ENCODE results near the gene DBH.

DBH gene

DNA sequence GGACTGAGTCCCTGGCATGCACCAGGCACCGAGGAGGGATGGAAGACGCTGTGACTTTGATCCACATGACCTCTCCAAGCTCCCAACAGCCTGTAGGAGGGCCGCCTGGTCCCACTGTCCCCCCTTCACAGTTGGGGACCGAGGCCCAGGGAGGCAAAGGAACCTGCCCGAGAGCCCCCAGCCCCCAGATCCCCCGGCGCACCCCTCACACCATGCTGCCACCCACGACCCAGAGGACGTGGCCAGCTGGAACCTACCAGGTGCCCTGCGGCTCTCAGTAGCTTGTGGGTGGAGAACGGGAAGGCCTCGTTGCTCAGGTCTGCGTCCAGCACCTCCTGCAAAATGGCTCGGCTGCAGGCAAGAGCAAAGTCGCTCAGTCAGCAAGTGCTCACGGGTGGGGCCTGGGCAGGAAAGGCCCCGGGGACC, 48.8 kb downstream of the DBH start:
- DNase-seq: no peak

DNA sequence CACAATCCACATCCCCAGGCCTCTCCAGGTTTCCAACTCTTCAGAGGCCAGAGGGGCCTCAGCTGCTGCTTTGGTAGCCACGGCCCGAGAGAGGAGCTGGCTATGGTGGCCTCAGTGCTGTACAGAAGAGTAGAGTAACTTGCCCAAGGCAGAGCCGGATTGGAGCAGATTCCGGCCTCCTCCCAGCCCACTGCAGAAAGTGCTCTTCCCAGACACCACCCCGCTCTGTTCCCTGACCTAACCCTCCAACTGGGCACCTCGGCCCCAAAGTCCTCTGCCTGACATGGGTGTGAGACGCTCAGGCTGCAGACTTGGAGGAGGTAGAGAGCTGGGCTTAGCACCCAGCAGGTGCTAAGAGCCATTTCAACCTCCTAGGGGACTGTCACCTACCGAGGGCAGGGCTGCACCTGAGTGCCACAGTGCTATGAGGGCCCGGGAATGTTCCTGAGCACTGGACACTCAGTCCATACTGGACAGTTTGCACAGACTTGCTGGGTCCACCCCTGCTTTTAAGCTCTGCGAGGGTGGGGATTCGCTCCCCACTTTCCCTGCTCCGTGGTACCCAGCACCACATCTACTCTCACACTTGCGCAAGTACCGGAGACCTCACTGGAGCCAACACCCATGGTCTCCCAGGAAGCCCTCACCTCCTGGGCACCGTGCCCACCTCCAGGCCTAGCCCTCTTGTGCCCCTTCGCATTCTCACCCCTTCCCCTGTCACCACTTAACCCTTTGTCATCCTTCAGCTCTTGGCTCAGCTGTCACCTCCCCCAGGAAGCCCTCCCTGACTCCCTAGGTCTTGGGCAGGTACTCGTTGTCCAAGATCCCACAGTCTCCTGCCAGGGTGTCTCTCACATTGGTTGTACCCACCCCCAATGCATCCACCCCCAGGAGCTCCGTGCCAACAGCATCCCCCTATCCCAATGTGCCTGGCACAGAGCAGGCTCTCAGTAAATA, 49.8 kb downstream of the DBH start:
- DNase-seq: no peak

DNA sequence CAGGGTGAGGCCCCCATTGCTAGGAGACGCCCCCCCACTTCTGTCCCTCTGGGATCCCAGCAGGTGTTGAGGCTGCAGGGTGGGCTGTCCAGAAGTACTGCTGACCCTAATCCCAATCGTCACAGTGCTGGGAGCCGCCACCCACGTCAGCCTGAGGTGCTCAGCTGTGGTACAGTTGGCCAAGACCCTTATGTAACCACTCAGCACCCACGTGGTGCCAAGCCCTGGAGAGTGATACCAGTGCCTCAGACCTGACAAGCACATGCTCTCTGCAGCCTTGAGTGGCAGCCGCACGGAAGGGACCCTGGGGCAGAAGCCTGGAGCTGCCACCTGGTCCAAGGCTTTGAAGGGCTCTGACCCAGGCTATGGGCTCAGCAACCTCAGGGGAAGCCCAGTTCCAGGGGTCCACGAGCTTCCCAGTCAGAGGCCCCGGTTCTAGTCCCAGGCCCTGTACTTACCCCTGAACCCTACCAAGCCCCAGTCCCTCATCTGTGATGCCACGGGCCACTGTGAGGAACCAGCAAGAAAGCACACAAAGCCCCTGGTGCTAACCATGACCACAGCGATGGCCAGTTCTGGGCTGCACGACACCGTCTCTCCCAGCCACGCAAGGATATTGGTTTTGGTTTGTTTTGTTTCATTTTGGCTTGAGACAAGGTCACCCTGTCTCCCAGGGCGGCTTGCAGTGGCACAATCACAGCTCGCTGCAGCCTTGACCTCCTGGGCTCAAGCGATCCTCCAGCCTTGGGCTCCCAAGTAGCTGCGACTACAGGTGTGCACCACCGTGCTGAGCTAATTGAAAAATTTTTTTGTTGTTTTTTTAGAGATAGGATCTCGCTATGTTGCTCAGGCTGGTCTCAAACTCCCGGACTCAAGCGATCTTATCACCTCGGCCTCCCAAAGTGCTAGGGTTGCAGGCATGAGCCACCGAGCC, 50.7 kb downstream of the DBH start:
- no peak for DNase-seq

DNA sequence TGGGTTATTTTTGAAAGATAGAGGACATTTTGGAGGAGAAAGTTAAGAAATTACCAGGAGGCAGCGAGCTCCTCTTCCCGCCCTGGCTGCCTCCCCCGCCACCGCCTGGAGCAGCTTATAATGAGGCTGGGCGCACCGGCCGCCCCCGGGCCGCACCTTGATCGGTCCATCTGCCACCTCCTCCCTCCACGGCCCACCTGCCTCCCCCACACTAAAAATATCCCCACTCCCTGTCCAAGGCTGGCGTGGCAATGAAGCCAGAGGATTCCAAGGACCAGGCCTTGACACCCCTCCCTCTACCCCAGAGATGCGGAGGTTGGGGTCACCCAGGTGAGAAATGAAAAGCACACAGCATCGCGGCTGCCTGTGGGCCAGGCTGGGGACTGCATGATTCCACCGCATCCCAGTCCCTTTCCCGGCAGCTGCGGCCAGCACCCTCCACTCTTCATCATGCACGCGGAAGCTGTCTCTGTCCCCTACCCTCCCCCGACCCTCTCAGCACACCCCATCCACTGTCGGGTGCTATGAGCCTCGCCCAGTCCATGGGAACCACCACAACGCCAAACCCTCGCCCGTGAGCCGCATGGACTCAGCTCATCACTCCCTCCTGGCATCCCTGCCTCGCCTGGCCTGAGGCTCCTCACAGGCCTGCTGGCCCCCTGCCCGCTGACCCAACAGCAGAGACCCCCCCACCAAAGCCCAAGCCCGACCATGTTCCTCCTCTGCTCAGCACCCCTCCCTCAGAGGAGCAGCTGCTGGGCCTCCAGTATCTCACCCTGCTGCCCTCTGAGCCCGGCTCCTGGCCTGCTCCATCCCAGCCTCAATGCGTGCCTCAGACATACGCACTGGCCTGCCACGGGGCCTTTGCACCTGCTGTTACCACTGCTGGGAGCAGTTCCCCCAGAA, 51.9 kb downstream of the DBH start:
- no peak for DNase-seq

DNA sequence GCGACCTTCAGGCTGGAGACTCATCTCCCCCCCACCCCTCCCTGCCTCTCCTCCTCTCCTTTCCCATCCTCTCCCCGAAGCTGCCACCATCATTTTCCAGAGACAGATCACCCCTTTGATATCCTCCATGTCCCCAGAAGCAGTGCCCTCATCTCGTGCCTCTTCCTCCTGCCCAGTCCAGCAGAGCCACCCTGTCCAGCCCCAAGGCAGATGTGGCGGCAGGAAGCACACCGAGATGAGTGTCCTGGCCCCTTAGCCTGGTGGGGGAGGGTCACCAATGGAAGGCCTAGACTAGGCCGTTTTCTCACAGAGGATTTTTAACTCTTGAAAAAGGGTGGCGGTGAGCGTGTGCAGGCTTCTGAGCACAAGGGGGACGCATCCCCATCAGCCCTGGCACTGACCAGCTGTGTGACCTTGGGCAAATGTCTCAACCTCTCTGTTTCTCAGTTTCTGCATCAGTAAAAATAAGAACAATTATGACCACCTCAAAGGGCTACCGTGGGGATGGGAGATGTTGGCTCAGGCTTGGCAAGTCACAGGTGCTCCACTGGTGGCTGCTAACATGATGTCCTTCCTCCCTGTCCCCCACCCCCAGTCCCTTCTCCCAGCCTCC, 53.1 kb downstream of the DBH start:
- no peak for DNase-seq

DNA sequence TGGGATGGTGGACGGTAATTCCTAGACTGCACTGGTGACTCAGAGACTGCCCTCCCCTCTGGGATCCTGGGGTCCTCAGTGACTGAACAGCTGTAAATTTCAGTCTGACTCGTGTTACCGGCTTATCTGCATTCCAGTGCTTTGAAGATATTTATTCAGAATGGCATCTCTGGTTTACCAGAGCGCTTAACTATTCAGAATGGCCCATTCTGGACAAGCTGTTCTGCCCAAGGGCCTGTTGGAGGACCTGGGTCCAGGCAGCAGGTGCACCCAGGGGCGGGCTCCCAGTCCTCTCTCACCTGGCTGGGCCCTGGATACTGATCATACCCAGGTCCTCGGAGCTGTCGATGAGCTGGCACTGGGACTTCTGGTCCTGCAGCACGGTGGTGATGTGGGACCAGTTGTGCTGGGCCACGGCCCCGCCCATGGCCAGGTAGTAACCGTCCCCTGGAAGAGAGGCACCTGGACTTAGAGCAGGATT, 54.0 kb downstream of the DBH start:
- no peak for DNase-seq

DNA sequence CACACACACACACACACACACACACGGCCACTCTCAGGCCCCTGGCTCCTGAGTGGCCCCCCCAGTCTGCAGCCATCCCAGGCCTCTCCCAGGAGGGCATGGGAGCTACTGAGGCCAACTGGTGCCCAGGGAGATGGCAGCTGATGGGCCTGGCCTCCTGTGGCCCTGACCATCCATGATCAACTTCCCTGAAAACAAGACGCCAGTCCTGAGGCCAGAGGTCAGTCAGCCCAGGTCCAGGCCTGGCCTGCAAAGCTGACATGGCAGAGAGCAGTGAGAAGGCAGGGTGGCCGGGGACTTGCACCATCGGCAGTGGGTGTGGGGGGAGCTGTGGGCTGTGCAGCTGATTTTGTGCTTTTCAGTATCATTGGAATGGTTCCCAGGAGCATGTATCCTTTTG, 55.0 kb downstream of the DBH start:
- no peak for DNase-seq

DNA sequence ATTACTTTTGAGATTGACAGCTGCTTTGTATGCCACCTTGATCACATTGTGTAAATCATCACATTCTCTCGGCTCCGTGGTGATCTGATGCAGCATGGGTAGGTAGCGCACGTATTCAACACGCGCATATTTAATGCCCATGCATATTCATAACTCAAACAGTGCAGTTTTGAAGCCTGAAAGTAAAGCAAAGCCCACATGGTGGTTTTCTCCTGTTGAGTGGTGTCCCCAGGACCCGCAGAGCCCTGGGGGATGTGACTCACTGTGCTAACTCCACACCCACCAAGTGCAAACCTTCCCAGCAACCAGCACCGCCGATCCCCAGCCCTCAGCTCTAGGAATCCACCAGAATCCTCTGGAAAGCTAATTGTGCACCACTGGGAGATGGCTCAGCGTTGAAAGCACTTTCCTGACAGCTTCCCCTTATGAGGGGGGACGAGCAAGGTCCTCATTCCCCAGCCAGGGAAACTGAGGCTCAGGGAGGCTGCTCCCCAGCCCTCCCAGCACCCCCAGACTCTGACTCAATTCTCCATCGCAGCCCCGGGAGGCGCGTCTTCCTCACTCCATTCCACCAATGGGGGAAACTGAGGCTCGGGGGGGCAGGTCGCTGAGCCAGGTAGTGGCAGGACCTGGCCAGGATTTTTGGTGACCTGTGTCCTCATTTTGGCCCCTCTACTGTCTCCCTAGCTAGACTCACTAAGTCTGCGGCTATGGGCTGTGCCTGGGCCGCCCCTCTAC, 55.6 kb downstream of the DBH start:
- DNase-seq: no peak

DNA sequence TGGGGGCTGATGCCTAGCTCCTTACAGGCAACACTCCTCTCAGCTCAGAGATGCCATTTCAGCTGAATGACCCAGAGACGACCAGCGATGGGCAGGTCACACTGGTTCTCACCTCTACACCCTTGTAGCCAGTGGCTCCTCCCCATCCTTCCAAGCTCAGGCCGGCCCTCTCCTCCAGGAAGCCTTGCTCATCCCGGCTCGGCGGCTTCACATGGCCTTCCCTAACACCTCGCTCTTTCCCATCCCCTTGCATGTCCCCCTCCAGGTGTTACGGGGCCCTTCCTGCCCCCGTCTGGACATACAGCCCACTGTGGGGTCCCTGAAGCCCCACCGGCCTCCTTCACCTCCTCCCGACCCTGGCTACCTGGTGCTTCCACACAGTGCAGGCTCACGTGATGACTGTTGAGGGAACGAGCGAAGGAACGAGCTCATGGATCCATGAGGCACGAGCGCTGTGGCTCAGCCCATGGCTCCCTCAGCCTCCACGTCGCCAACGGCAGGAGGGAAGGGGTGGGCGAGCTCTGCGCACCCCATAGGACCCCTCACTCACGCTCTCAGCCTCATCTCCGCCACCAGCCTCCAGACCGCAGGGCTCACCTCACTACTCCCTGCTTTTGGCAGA, 56.3 kb downstream of the DBH start:
- no peak for DNase-seq

DNA sequence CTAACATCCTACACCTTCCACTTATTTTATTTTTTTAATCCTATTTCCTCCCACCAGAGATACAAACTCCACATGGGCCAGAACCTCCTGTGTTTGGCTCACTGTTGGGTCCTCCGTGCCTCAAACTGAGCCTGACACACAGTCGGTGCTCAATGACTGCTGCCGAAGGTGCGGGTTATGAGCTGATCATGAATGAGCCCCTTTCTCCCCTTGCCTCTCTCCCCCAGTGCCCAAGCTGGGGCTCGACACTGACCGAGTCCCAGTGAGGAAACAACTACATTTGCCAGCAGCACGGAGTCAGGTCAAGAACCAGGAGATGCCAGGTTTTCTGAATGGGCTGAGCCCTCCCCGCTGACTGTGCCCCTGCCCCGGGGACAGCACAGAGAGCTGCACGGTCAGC, 57.0 kb downstream of the DBH start:
- no peak for DNase-seq

DNA sequence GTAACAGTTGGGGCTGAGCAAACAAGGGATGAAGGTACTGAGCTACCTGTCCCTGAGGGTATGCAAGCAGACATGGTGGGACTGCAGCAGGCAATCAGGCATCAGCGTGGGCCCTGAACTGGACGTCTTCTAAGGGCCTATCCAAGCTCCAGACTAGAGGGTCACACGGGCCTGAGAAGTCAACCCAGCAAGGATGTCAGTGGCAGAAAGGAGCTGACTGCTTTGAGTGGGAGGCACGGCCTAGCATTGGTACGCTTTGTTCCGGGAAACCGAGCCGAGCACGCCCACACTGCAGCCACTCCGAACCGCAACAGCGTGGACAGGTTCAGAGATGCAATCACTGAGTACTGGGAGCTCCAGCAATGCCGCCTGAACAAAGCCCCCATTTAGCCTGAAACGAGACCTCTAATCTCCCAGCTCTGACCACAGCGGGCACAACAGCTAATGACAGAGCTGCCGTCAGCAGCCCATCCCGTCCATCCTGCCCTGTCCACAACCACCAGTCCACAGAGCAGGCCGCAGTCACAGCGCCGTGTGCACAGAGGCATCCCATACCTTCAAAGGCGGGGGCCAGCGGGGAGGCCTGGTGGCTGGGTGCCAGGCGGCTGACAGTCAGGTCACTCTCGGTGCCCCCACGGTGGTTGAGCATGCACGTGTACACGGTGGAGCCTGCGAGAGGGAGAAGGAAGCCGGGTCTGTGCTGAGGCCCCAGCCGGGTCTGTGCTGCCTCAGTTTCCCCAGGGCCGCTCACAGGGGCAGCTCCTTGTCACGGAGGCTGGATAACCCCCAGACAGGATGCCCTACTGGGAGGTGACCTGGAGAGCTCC, 57.8 kb downstream of the DBH start:
- DNase-seq: no peak

DNA sequence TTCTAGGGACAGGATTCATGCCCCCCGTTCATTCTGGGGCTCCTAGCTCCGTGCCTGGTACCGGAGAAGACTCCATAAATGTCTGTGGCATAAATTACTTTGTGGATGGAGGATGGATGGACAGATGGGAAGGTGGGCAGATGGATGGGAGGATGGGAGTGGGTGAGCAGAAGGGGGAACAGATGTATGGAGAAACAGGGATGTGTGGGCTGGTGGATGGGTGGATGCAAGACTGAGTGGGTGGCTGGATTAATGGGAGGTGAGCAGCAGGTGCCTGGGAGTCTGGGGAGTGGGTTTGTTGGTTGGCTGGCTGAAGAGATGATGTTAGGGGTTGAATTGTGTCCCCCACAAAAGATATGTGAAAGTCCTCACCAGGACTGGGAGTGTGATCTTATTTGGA, 58.5 kb downstream of the DBH start:
- DNase-seq: no peak

DNA sequence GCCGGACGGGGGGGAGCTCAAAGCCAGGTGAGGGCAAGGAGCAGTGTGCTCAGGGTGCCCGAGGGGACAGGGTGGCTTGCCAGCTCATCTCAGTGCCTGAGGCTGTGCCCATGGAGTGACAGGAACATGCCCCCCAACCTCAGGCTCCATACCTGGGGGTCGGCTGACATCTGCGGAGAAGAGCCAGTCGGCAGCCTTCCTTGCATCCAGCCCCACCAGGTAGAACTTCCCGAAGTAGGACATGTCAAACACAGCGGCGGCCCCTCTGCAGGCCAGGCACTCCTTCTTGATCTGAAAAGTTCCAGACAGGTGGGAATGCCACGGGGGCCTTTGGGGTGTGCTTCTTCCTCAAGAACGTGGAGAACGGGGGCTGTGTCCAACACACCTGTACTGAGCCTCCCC, 59.9 kb downstream of the DBH start:
- no peak for DNase-seq

DNA sequence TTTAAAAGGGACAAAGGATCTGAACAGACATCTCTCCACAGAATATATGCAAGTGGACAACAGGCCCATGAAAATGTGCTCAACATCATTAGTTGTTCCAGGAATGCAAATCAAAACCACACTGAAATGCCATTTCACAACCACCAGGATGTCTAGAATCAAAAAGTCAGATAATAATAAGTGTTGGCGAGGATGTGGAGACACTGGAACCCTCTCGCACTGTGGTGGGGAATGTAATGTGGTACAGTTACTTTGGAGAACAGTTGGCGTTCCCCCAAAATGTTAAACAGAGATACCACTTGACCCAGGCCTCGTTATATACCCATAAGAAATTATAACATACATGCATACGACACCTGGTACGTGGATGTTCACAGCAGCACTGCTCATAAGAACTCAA, 63.4 kb downstream of the DBH start:
- DNase-seq: no peak

DNA sequence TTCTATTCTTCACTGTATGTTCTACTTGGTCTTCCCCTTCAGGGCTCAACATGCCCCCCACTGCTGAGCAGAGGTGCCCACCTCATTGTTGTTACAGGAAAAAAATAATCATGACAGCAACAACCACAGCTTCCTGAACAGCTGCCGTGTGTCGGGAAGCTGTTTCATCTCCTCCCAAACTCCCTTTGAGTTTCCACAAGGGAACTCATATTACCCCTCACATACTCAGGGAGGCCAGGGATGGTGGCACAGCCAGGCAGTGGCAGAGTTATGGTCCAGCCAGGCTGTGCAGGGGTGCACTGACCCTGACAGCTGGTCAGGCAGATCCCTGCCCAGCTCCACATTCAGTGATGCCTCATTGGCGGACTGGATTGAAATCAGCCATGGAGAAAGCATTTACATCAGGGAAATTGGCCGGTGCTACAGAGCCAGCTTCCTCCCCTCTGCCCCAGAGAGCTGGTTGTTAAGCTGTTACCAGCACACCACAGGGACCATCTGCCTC, 64.7 kb downstream of the DBH start:
- no peak for DNase-seq

DNA sequence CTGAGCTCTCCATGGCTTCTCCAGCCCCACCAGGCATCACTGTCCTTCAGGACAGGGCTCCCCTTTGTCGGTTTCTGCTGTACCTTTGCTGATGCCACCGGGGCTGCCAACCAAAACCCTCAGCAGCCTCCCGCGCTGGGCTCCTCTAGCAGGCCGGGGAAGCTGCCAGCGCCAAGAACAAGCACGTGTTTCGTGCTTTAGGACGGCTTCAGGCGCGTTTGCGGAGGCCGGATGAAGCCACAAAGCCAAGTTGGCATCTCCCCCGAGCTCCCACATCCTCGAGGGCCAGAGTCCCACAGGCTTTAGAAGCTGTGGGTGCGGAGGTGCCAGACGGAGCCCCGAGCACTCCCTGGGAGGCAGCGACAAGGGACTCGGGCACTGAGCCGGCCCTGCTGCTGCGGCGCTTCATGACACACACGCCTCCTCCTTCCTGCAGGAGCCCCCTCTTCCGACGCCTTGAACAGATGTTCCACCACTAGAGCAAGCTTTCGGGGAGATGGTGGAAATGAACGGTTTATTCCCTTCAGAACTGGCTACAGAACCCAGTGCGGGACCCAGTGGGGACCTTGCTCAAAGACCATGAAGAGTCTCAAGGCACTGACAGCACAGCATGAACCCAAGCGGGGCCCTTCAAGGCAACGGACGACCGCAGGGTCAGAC, 65.3 kb downstream of the DBH start:
- DNase-seq: no peak

DNA sequence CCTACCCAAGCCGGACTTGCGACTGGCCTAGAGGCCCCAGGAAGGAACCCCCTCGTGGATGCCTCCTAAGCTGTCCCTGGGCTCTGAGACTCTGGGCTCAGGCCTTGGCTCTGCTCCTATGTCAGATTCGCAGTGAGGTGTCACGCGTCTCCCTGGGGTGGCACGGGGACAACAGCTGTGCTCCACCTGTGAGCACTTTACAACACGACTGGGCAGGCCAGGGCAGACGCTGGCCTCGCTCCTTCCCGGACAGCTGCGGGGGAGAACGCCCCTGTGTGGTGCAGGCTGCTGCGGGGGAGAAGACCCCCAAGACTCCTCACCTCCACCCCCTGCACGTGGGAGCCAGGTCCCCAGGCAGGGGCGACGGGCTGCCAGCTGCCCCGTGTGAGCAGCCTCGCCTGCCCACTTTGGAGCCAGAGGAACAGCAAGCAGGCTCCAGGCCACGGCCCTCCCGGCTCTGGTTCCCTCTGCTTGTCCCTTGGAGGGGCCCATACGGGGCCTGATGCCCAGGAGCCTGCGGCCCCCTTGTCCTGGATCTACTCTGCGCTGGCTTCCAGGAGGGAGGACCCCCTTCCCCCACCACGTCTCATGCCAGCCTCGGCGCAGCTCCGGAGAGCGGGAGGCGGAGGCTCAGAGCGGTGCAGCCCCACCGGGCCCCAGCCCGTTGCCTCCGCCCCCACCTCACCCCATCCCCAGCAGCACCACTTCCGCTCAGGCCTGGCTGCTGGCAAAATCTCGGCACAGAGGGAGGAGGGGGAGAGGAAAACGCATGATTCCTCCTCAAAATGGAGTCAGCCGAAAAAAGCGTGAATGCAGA, 66.0 kb downstream of the DBH start:
- DNase-seq: no peak
